RWPE1 (cell line): ENCODE data around the gene CADM2.
A peak's percentile ranks its signal among the peaks of the same experiment; 100 is the strongest.

ENCODE experiments used
- CTCF ChIA-PET: fragments of 350-600 bp; sonication (Branson Sonifier 250); formaldehyde crosslinking; extraction: SDS; loops from one replicate; lab custom pipeline; 2021; lab: Yijun Ruan, JAX
- POLR2A ChIA-PET: fragments of 400-600 bp; formaldehyde crosslinking; extraction: SDS; loops from one replicate; lab custom pipeline; 2020; ENCODE audit warnings: antibody characterized with exemption; ENCODE audit not compliant: low non-redundant PET; lab: Yijun Ruan, JAX
- DNase-seq: peaks from one replicate; pipeline ENCODE4 v3.0.0; 2012; ENCODE audit warnings: low spot score
- H3K27ac ChIP-seq: fragments of 450-650 bp; 2 replicates; pipeline ENCODE4 v1.5.1; 2017
- TF ChIP-seq, protein P1 (sequence below): fragments of 450-650 bp; conservative IDR thresholded peaks from 2 replicates; pipeline ENCODE4 v1.5.1; 2017; ENCODE audit warnings: low read depth, mild to moderate bottlenecking

CADM2 gene

DNA sequence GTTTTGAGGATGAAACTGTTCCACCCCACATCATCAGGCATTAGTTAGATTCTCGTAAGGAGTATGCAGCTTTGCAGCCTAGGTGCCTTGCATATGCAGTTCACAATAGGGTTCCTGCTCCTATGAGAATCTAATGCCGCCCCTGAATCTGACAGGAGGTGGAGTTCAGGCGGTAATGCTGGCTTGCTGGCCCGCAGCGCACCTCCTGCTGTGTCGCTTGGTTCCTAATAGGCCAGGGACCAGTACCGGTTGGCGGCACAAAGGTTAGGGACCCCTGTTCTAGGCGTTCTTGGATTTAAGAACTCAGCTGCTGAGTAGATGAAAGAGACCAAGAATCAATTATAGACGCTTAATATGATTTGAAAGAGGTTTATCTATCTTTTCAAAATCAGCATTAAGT lies 595.4 kb downstream of the CADM2 start:
- TF ChIP-seq, protein P1, sequence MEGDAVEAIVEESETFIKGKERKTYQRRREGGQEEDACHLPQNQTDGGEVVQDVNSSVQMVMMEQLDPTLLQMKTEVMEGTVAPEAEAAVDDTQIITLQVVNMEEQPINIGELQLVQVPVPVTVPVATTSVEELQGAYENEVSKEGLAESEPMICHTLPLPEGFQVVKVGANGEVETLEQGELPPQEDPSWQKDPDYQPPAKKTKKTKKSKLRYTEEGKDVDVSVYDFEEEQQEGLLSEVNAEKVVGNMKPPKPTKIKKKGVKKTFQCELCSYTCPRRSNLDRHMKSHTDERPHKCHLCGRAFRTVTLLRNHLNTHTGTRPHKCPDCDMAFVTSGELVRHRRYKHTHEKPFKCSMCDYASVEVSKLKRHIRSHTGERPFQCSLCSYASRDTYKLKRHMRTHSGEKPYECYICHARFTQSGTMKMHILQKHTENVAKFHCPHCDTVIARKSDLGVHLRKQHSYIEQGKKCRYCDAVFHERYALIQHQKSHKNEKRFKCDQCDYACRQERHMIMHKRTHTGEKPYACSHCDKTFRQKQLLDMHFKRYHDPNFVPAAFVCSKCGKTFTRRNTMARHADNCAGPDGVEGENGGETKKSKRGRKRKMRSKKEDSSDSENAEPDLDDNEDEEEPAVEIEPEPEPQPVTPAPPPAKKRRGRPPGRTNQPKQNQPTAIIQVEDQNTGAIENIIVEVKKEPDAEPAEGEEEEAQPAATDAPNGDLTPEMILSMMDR: no peak
- H3K27ac ChIP-seq: no peak overlapping the region
- DNase-seq: no peak
- ChIA-PET POLR2A (no interaction called here), CTCF (no interaction called here)

DNA sequence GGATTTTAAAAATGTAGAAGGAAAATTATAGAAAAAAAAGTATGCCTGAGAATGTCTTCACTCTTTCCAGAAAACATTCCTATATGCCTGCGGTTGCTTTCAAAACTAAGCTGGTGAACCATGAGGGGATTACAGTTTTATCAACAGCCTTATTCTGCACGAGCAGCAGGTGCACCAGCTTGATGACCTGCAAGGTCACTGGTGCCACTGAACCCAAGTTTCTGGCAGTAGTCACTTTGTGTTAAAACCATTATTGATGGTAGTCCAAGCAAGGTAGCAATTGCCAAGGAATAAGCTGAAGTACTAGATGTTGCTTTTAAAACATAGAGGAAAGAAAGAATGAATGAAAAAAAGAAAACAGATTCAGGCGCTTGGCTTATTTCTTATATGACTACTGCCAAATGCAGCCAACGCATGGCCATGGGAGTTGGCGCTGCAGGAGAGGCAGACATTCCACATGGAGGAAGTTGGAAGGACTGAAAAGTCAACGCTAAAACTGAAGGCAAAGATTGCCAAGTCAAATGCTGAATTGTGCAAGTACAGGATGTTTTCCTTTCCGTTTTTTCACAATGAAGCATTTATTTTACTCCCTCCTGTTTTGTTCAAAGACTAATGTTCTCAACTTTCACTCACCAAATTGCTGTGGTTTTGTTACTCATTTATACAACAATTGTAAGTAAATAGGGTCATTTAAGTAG lies 601.4 kb downstream of the CADM2 start:
- DNase-seq: no peak
- no peak overlapping the region for H3K27ac ChIP-seq
- TF ChIP-seq, protein P1: no peak
- CTCF ChIA-PET: no interaction called here
- POLR2A ChIA-PET: no interaction called here

DNA sequence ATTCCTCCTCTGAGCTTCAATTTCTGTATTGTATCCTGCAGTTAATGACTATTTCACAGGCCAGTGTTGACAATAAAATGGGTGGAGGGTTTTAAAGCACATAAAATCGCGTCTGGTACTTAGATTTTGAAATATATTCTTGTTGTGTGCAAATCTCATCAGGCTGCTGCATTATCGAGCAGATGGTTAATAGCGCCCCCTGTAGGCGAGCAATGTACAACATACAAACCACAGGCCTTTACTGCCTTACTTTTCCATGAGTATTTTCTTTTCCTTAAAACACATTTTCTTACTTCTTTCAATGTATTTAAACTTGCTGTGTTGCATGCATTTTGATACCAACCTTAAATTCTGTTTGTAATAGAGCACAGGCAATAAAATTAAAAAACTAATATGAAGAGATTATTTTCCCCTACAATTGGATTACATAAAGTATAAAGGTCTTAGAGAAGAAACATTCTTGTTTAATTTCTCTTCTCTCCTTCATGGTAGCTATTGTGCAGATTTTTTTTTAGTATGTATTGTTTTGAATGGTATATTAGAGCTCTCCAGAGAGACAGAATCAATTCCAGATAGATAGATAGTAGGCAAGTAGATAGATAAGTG lies 608.4 kb downstream of the CADM2 start:
- ChIA-PET CTCF (interaction anchor here (0.7 kb wide), 1 partner anchor 1572 kb away, joined by 4 read pairs; no protein-coding TSS in a partner anchor), POLR2A (no interaction called here)
- H3K27ac ChIP-seq: no peak overlapping the region
- TF ChIP-seq, protein P1: peak; percentile 67
- DNase-seq: peak; percentile 12

DNA sequence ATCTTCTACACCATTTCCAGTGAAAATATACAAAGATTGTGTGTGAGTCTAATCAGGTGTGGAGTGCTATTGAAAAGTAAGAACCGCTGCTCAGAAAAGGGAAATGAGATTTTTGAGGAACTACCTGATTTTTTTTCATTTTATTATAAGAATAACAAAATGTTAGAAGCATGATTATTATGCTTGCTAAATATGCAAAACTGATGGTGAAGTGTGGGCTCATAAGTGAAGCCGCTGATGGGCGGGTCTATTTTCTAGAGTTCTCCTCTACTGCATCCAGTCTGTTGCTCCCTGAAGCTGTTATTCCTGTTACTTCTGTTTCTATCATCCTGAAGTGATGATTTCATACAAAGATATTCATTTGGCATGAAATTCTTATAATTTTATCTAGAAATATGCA lies 612.0 kb downstream of the CADM2 start:
- TF ChIP-seq, protein P1: no peak
- CTCF ChIA-PET: interaction anchor here (0.7 kb wide), 1 partner anchor 585 kb away, joined by 3 read pairs; no protein-coding TSS in a partner anchor
- no peak for DNase-seq
- H3K27ac ChIP-seq: no peak overlapping the region
- POLR2A ChIA-PET: no interaction called here

DNA sequence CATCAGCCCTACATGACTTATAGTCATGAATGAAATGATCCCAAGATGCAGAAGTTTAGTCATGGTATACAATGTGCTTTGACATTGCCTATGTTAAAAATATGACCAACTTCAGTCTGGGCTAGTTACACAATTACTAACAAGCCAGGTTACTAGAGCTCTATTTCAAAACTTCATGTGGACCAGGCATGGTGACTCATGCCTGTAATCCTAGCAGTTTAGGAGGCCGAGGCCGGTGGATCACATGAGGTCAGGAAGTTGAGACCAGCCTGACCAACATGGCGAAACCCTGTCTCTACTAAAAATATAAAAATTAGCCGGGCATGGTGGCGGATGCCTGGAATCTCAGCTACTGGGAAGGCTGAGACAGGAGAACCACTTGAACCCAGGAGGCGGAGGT lies 613.0 kb downstream of the CADM2 start:
- no peak overlapping the region for H3K27ac ChIP-seq
- ChIA-PET CTCF (no interaction called here), POLR2A (no interaction called here)
- TF ChIP-seq, protein P1: no peak
- DNase-seq: no peak

DNA sequence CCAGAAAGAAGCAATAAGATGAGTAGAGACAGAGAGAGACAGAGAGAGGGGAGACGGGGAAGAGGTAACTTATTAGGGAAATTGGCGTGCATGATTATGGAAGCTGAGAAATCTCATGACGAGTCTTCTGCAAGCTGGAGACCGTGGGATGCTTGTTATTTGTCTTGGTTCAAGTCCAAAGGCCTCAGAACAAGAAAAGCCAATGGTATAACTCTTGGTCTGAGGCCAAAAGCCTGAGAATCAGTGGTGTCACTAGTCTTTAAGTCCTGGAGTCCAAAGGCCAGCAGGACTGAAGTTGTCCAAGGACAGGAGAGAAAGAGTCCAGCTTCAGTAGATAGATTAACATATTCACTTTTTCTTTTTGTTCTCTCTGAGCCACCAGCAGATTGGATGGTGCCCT lies 613.6 kb downstream of the CADM2 start:
- POLR2A ChIA-PET: no interaction called here
- DNase-seq: no peak
- TF ChIP-seq, protein P1: no peak
- H3K27ac ChIP-seq: no peak overlapping the region
- CTCF ChIA-PET: no interaction called here
